Mesodermal cell (in vitro differentiated cells): ENCODE results near the gene NOS3. TPM values are rescaled to one million over a fixed set of nuclear protein-coding genes. Genes with fewer than 3 reads are reported as not detected.

Experiments
- H3K27ac ChIP-seq: 2 replicates; pipeline ENCODE4 v1.7.0; 2013; ENCODE audit warnings: mild to moderate bottlenecking, low read depth, low read length, moderate library complexity; ENCODE audit not compliant: severe bottlenecking
- H3K36me3 ChIP-seq: 2 replicates; pipeline ENCODE4 v1.7.1; 2013; ENCODE audit warnings: mild to moderate bottlenecking, low read length, moderate library complexity; ENCODE audit not compliant: control insufficient read depth, insufficient read depth
- H3K4me1 ChIP-seq: one replicate; pipeline ENCODE4 v1.7.1; 2013; ENCODE audit warnings: mild to moderate bottlenecking, low read length; ENCODE audit not compliant: insufficient read depth, control insufficient read depth, poor library complexity, severe bottlenecking
- H3K4me3 ChIP-seq: 2 replicates; pipeline ENCODE4 v1.7.0; 2013; ENCODE audit warnings: low read length, control low read depth, mild to moderate bottlenecking; ENCODE audit not compliant: insufficient read depth, poor library complexity, severe bottlenecking; ENCODE audit errors: extremely low read depth
- H3K9me3 ChIP-seq: 2 replicates; pipeline ENCODE4 v1.7.1; 2013; ENCODE audit warnings: mild to moderate bottlenecking, low read length, moderate library complexity; ENCODE audit not compliant: control insufficient read depth
- WGBS, 2 experiments: methylation state at CpG; one replicate each; pipeline ENCODE4 v1.1.5; 2013; ENCODE audit warnings: missing lambda C conversion rate in 2 of 2; ENCODE audit not compliant: insufficient coverage in 2 of 2; 5-methylcytosine and 5-hydroxymethylcytosine counted together
- polyA plus RNA-seq, 2 experiments: library from polyadenylated mRNA; stranded (reverse); fragments of 50-300 nt; gene quantifications; one replicate each; pipeline ENCODE4 v1.2.3, GENCODE V29; 2013

Gene NOS3
- 27.8 TPM for polyA plus RNA-seq (2013, experiment 1 of 2)
- 18.2 TPM for polyA plus RNA-seq (2013, experiment 2 of 2)

DNA sequence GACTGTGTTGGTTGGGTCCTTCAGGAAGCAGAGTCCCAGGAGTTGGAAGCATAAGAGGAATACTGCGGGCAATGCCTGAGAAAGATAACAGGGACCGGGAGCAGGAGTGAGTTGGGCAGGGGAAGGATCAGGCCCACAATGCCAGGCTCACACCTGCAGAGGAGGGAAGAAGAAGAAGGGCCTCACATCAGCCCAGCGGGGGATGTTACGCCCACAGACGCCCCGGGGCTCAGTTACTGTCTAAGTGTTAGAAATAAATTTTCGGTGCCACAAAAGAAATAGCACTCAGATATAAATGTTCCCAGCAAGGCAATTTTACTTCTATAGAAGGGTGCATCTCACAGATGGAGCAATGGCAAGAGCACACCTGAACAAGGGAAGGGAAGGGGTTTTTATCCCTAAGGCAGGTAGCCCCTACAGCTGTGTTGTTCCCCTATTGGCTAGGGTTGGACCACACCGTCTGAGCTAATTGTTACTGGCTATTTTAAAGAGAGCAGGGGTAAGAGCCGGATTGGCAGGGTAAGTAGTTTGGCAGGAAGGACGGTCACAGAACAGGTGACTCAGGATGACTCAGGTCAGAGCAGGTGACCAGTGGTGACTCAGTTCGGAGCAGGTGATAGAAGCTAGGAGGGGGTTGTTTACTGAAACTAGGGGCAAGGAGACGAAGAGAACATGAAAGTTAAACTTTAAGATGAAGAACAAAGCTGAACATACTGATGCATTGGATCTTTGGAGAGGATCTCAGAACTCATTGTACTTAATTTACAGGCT is at the start of gene NOS3:
TSS of gene NOS3 (plus strand) at position 602 of the 771 bp plus-strand sequence. CDS start 2,787 bp downstream, outside the sequence.
- H3K4me3 ChIP-seq: no peak within 1 kb of the TSS
- WGBS, 2 experiments: 90 to 94% methylated on average over 6 of the region's 12 CpGs
- no peak within 1 kb of the TSS for H3K27ac ChIP-seq
- no peaks in the 10 kb centered on the region for H3K36me3 ChIP-seq
- peaks cover 7% of the 10 kb centered on the region for H3K9me3 ChIP-seq
- peaks cover 17% of the 10 kb centered on the region for H3K4me1 ChIP-seq

DNA sequence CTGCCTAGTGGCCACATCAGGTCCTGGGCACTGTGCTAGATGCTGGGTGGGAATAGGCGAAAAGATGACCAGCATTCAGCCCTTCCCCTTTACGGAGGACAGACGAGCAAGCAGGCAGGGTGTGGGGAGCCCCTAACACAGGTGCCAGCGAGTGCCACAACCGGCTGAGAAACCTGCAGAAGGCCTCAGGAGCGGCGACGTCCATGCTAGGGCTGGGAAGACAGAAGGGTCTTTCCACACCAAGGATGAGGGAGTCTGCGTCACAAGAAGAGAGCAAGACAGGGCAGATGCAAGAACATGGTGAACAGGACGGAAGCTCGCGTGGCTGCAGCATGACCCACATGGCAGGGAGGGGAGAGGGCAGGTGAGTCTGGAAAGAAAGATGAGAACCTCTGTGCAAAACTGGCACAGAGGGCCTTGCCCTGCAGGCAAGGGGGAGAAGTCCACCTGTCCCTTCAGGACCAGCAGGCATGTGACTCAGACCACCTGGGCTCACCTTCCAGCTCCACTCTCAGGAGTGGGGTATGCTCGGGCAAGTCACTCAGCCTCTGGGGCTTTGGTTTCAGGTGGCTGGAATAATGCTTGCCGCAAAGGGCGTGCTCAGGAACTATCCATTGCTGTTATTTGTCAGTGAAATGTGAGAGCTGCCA is 49.3 kb upstream of the NOS3 start:
- WGBS, 2 experiments: 89 to 92% methylated on average over 12 to 14 of the region's 15 CpGs
- H3K27ac ChIP-seq: no peak overlapping the region
- H3K4me3 ChIP-seq: no peak overlapping the region
- H3K9me3 ChIP-seq: no peaks in the 10 kb centered on the region
- peaks cover under 1% of the 10 kb centered on the region for H3K4me1 ChIP-seq
- H3K36me3 ChIP-seq: no peaks in the 10 kb centered on the region

DNA sequence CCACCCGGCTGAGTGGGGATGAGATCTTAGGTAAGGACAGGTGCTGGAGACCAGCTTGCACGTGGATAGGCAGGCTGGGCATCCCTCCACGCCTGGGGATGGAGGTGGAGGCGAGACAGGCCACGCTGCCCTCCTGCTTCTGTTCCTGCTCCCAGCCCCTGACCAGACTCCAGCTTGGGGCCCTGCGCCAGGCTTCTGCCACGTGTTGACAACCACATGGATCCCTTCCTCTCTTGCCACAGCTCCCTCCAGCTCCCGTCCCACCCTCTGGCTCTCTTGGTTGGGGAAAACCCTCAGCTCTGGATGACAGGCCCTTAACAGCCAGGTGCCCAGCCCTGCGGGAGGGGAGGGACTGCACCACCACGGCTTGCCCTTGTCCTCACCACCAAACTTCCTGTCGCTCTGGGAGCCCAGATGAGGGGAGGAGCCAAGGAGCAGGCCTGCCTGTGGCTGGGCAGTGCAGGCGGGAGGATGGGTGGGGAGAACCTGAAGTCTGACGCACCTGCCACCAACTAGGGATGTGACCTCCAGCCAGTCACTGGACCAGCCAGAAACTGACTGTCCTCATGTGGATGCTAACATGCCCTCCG is 48.7 kb upstream of the NOS3 start:
- H3K4me1 ChIP-seq: peaks cover 5% of the 10 kb centered on the region
- no peak overlapping the region for H3K4me3 ChIP-seq
- H3K9me3 ChIP-seq: no peaks in the 10 kb centered on the region
- no peak overlapping the region for H3K27ac ChIP-seq
- no peaks in the 10 kb centered on the region for H3K36me3 ChIP-seq
- 80 to 81% methylated on average over 8 to 13 of the region's 14 CpGs for WGBS, 2 experiments

DNA sequence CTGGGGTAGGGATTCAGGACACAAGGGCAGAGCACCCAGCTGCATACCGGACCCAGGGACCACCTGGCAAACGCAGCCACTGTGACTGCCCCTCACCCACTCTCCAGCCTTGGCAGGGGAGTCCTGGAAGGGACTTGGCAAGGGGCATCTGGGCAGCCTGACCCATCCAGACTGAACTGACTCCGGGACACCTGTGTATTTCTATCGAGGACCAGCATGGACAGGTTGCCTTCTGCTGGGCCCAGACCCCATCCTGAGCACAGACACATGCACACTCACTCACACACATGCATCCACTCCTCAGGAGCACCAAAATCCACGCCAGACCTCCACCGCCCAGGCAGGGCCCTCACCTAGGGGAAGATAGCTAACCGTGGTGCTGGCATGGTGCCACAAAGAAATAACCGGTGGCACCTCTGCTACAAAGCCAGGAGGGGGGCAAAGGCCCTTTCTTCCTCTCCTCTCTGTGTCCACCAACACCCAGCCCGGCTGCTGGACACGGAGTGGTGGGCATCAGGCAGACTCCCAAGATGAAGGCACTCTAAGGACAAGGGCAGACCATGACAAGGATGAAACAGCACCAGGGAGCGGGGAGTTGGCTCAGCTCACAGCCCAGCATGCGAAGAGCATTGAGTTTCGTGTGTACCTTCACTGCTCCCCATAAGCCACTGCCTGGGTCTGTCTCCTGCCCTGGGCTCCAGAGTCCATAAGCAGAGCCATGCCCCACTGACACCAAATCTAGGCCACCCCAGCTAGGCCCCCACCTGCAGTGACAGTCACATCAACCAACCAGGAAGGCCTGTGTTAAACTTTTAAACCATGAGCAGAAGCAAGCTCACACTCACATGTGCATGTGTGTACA is 48.0 kb upstream of the NOS3 start:
- no peak overlapping the region for H3K27ac ChIP-seq
- peaks cover 12% of the 10 kb centered on the region for H3K4me1 ChIP-seq
- H3K9me3 ChIP-seq: no peaks in the 10 kb centered on the region
- WGBS, 2 experiments: 91 to 94% methylated on average over 11 to 13 of the region's 13 CpGs
- H3K36me3 ChIP-seq: no peaks in the 10 kb centered on the region
- no peak overlapping the region for H3K4me3 ChIP-seq

DNA sequence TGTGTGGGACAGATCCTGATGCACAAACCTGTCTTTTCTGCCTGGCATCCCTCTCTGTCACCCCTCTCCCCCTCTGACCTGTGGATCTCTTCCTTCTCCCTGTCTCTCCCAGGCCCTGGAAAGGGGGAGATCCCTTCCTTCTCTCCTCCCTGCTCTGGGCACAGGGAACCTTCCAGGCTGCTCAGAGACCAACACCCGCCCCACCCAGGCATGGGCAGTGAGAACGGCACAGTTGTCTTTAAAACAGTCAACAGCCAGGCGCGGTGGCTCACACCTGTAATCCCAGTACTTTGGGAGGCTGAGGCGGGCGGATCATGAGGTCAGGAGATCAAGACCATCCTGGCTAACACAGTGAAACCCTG is 47.4 kb upstream of the NOS3 start:
- H3K4me1 ChIP-seq: peaks cover 17% of the 10 kb centered on the region

DNA sequence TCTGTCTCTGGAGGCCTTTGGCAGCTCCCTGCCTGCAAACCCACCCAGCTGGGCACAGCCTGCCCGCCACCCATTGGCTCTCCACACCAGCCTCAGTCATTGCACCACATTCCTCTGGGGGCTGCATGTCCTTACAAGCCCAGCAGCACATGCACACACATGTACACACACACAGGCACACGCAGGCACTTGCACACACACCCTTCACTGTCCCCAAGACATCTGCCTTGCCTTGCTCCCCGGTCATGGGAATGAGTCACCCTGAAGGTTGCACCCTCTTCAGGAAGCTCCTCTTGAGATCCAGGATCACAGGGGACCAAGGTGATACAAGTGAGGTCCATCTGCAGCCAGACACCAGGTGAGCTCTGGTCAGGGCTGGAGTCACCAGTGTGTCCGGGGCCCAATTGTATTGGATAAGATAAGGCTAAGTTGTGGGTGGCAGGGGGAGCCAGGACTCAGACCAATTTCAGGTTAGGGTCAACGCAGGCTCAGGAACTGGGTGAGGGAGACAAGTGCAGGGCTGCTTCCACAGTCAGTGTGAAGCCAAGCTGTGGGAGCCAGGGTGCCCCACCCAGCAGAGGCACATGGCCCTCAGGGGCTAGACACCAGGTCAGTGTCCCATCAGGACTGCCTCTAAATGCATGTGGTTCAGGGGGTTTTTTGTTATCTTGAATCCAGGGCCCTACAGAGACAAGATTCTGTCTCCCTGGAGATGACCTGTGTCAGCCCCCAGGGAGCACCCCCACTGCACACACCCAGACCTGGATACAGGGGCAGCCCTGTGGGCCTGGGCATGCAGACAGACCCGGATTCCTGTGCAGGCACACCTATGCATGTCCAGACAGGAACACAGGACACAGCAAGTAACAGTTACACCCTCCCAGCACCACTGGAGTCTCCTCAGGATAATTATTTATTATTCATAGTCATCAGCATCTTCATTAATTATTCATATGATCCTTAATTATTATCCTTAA is 46.5 kb upstream of the NOS3 start:
- Histone ChIP-seq H3K4me1 (peaks cover 26% of the 10 kb centered on the region), H3K9me3 (no peaks in the 10 kb centered on the region), H3K27ac (no peak overlapping the region), H3K4me3 (no peak overlapping the region), H3K36me3 (no peaks in the 10 kb centered on the region)
- WGBS, 2 experiments: 96 to 99% methylated on average over 5 of the region's 6 CpGs

More for the DNA sequence above, 47.4 kb upstream of the NOS3 start:
- Histone ChIP-seq H3K4me3 (no peak overlapping the region), H3K9me3 (no peaks in the 10 kb centered on the region), H3K27ac (no peak overlapping the region), H3K36me3 (no peaks in the 10 kb centered on the region)
- WGBS, 2 experiments: 84 to 94% methylated on average over 3 to 6 of the region's 6 CpGs

DNA sequence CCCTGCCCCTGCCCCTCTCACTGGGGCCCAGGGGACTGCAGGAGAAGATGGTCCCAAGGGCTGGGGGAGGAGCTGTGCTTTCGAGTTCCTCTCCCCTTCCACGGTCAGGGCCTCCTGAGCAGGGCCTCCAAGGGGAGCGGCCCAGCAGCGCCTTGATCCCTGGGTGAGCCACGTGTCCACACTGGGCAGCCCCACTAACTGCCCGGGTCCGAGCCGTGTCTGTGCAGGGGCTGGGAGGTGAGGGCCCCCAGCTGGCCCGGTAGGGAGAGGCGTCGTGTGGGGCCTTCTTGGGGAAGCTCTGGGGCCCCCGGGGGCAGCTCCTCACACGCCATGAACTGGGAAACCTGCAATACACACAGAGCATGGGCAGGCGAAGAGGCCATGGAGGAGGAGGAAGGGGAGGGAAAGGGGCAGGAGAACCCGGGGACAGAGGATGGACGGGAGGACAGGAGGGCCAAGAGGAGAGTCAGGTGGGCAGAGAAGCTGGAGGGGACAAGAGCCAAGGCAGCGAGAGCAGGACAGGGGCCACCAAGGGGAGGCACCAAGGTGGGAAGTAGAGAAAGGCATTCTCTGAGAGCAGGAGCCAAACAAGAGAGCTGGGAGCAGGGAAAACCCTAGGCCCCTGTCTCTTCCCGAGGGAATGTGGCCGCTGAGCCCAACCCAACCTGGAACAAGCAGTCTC is 45.5 kb upstream of the NOS3 start:
- H3K9me3 ChIP-seq: no peaks in the 10 kb centered on the region
- H3K4me1 ChIP-seq: peaks cover 35% of the 10 kb centered on the region
- H3K36me3 ChIP-seq: no peaks in the 10 kb centered on the region
- no peak overlapping the region for H3K27ac ChIP-seq
- no peak overlapping the region for H3K4me3 ChIP-seq
- 74% methylated on average over 13 to 15 of the region's 19 CpGs for WGBS, 2 experiments

DNA sequence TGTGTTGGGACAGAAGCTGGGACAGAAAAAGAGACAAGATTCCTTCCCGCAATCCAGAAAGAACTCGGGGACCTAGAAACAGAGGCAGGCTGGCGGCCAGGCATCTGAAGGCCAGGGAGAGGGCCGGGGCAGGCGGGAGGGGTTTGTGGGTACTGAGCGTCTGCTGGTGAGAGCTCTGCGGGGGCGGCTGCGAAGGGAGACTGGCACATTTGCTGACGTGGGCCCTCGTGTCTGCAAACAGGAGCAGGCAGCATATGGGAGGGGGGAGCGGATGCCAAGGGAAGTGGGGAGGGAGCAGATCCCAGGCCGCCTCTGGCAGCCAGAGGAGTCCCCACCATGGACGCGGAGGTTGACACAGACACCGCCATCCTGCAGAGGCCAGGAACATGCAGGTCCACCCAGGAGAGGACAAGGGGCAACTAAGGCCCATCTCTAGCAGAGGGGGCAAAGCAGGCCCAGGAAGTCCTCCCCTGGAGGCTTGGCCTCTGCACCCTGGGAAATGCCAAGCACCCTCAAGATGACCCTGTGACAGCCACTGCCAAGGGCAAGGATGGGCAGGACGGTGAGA is 44.9 kb upstream of the NOS3 start:
- no peaks in the 10 kb centered on the region for H3K9me3 ChIP-seq
- H3K36me3 ChIP-seq: no peaks in the 10 kb centered on the region
- H3K4me3 ChIP-seq: no peak overlapping the region
- H3K27ac ChIP-seq: no peak overlapping the region
- peaks cover 38% of the 10 kb centered on the region for H3K4me1 ChIP-seq
- WGBS, 2 experiments: 77 to 85% methylated on average over 15 to 17 of the region's 17 CpGs
